ENCODE data around the gene NOTCH4. TPM values are rescaled to one million over a fixed set of nuclear protein-coding genes. Genes with fewer than 3 reads are reported as not detected.
A peak's percentile ranks its signal among the peaks of the same experiment; 100 is the strongest.

Gene NOTCH4
- total and polyA plus RNA-seq, 2 donors (not counting 3 experiments of a cell fraction or from before 2014, with no cell fraction given): 41.7 to 114 TPM

GRCh38 chr6:32189069-32189741 is 34.7 kb downstream of the NOTCH4 start:
- intact Hi-C loops (cut with micrococcal nuclease) (no loop called here), dilution Hi-C loops (cut with MboI; ENCODE audit: extremely low pct_ligation_motif_present, low sequenced_read_pairs) (no loop called here)
- no peak for FAIRE-seq
- ChIA-PET POLR2A (no interaction called here), CTCF (interaction anchor here (1.1 to 1.4 kb wide), 2 partner anchors 60 to 61 kb away, joined by 3 to 4 read pairs; partner anchors contain the start of gene ATF6B)
- H3K4me2 ChIP-seq (ENCODE audit: insufficient read depth, low read length): peak overlapping the region; percentile 89
- no peak overlapping the region for H2AFZ ChIP-seq (ENCODE audit: low read depth, low read length)
- peak overlapping the region; percentile 32 to 83 (median 73) for H3K4me3 ChIP-seq (replicated peaks in 1 of 3; ENCODE audit: insufficient read depth in 1 of 3, low read depth in 1 of 3, low read length in 3 of 3)
- no peaks in the 10 kb centered on the region for H3K9me3 ChIP-seq (replicated peaks; ENCODE audit: control insufficient read depth, insufficient read depth, low read length)
- peak overlapping the region; percentile 66 for H3K9ac ChIP-seq (replicated peaks; ENCODE audit: extremely low read depth, insufficient read depth, low read length)
- BruUV-seq (replicated peaks): TSS peak; percentile 4
- H3K4me1 ChIP-seq (ENCODE audit: control insufficient read depth, extremely low read depth, insufficient read depth, low read length): peaks cover 41% of the 10 kb centered on the region
- H3K27me3 ChIP-seq (ENCODE audit: control insufficient read depth in 2 of 2, insufficient read depth in 2 of 2, low read length in 2 of 2): no peaks in the 10 kb centered on the region
- H3K36me3 ChIP-seq (ENCODE audit: control insufficient read depth in 2 of 2, extremely low read depth in 1 of 2, insufficient read depth in 2 of 2, low read length in 2 of 2): peaks cover 0 to 16% of the 10 kb centered on the region in 2 experiments
- no peak for DNase-seq (ENCODE audit: low read depth, low spot score)
- H3K79me2 ChIP-seq (ENCODE audit: control insufficient read depth, insufficient read depth, low read length): peaks cover 23% of the 10 kb centered on the region
- peak overlapping the region; percentile 51 for H3K27ac ChIP-seq (ENCODE audit: insufficient read depth, low read depth, low read length)
- TF ChIP-seq EZH2 (IDR thresholded peaks at IDR 0.05; ENCODE audit: borderline replicate concordance, low read depth, low read length, severe bottlenecking) (no peak), POLR2AphosphoS5 (IDR thresholded peaks at IDR 0.05; ENCODE audit: insufficient read depth, low read depth, low read length) (no peak)
- TF ChIP-seq, protein P1, sequence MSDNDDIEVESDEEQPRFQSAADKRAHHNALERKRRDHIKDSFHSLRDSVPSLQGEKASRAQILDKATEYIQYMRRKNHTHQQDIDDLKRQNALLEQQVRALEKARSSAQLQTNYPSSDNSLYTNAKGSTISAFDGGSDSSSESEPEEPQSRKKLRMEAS (IDR thresholded peaks at IDR 0.05; ENCODE audit: insufficient read depth, insufficient read length): no peak
- TF ChIP-seq, protein P2, sequence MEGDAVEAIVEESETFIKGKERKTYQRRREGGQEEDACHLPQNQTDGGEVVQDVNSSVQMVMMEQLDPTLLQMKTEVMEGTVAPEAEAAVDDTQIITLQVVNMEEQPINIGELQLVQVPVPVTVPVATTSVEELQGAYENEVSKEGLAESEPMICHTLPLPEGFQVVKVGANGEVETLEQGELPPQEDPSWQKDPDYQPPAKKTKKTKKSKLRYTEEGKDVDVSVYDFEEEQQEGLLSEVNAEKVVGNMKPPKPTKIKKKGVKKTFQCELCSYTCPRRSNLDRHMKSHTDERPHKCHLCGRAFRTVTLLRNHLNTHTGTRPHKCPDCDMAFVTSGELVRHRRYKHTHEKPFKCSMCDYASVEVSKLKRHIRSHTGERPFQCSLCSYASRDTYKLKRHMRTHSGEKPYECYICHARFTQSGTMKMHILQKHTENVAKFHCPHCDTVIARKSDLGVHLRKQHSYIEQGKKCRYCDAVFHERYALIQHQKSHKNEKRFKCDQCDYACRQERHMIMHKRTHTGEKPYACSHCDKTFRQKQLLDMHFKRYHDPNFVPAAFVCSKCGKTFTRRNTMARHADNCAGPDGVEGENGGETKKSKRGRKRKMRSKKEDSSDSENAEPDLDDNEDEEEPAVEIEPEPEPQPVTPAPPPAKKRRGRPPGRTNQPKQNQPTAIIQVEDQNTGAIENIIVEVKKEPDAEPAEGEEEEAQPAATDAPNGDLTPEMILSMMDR (IDR thresholded peaks at IDR 0.05; ENCODE audit: extremely low read depth in 1 of 2, insufficient read depth in 1 of 2, low read depth in 1 of 2, low read length in 2 of 2): no peak
- H3K9me1 ChIP-seq (replicated peaks; ENCODE audit: control insufficient read depth, extremely low read depth, insufficient read depth, low read length): no peaks in the 10 kb centered on the region
- no peaks in the 10 kb centered on the region for H4K20me1 ChIP-seq (replicated peaks; ENCODE audit: control insufficient read depth, extremely low read depth, insufficient read depth, low read length)

Data from endothelial cell of umbilical vein (primary cell).